ENCODE measurements around the gene PPP1R1A. TPM values are rescaled to one million over a fixed set of nuclear protein-coding genes. Genes with fewer than 3 reads are reported as not detected.

The PPP1R1A gene
- total RNA-seq, 3 donors from 2014 or later = 0.52 to 30.0 (median 0.75) TPM

GRCh38 chr12:54558759-54559158 lies 29.7 kb downstream of the PPP1R1A start:
- DNase-seq (no peak), ATAC-seq (no peak)
- Histone ChIP-seq H3K9me3 (no peaks in the 10 kb centered on the region), H3K4me3 (no peak overlapping the region), H3K4me1 (ENCODE audit: low read depth) (peaks cover 3% of the 10 kb centered on the region), H3K36me3 (ENCODE audit: low read depth) (no peaks in the 10 kb centered on the region)
- no peak for TF ChIP-seq CTCF (IDR thresholded peaks at IDR 0.05)
- intact Hi-C loops (cut with DNase I, micrococcal nuclease) = no loop called here

GRCh38 chr12:54558311-54558710 lies 30.1 kb downstream of the PPP1R1A start:
- H3K4me3 ChIP-seq = no peak overlapping the region
- TF ChIP-seq CTCF (IDR thresholded peaks at IDR 0.05) = no peak
- no peak for ATAC-seq
- H3K36me3 ChIP-seq (ENCODE audit: low read depth) = no peaks in the 10 kb centered on the region
- DNase-seq = no peak
- intact Hi-C loops (cut with DNase I, micrococcal nuclease) = no loop called here
- H3K9me3 ChIP-seq = no peaks in the 10 kb centered on the region
- H3K4me1 ChIP-seq (ENCODE audit: low read depth) = peaks cover 3% of the 10 kb centered on the region

- H3K9me3 ChIP-seq = no peaks in the 10 kb centered on the region
- DNase-seq (no peak), ATAC-seq (no peak)
- intact Hi-C loops (cut with DNase I, micrococcal nuclease) = no loop called here
- TF ChIP-seq CTCF (IDR thresholded peaks at IDR 0.05) = no peak
- H3K36me3 ChIP-seq (ENCODE audit: low read depth) = no peaks in the 10 kb centered on the region
- no peak overlapping the region for H3K4me3 ChIP-seq
- peaks cover 3% of the 10 kb centered on the region for H3K4me1 ChIP-seq (ENCODE audit: low read depth)
Measured at GRCh38 chr12:54555670-54556257, 32.7 kb downstream of the PPP1R1A start.

GRCh38 chr12:54549774-54550451 lies 38.5 kb downstream of the PPP1R1A start:
- intact Hi-C loops (cut with DNase I, micrococcal nuclease) = no loop called here
- H3K36me3 ChIP-seq (ENCODE audit: low read depth) = no peaks in the 10 kb centered on the region
- DNase-seq (no peak), ATAC-seq (peak; percentile 28)
- no peak for TF ChIP-seq CTCF (IDR thresholded peaks at IDR 0.05)
- no peaks in the 10 kb centered on the region for H3K4me1 ChIP-seq (ENCODE audit: low read depth)
- H3K4me3 ChIP-seq = no peak overlapping the region
- no peaks in the 10 kb centered on the region for H3K9me3 ChIP-seq

- no peak for DNase-seq
- no peak overlapping the region for H3K4me3 ChIP-seq
- H3K9me3 ChIP-seq = no peaks in the 10 kb centered on the region
- no peaks in the 10 kb centered on the region for H3K4me1 ChIP-seq (ENCODE audit: low read depth)
- intact Hi-C loops (cut with DNase I, micrococcal nuclease) = no loop called here
- no peaks in the 10 kb centered on the region for H3K36me3 ChIP-seq (ENCODE audit: low read depth)
- TF ChIP-seq CTCF (IDR thresholded peaks at IDR 0.05) = no peak
- no peak for ATAC-seq
Measured at GRCh38 chr12:54546511-54546910, 41.9 kb downstream of the PPP1R1A start.

All from mucosa of descending colon (tissue), 3 donors.